Aorta (tissue), 5 donors: ENCODE results near the gene PERP. TPM values are rescaled to one million over a fixed set of nuclear protein-coding genes. Genes with fewer than 3 reads are reported as not detected.
A peak's percentile ranks its signal among the peaks of the same experiment; 100 is the strongest.

Experiments
- ATAC-seq: fragments of 200-7000 bp; cut with Tn5 transposase; one replicate; pipeline ENCODE4 v1.9.1; 2022; ENCODE audit warnings: moderate library complexity; ENCODE audit not compliant: low FRiP score
- DNase-seq, 2 donors: peaks; one replicate each; pipeline ENCODE4 v3.0.0-alpha.2; 2020
- H3K27ac ChIP-seq, 2 donors: one replicate each; pipeline ENCODE4 v1.5.1; 2013; ENCODE audit warnings: low read length in 2 of 2, mild to moderate bottlenecking in 2 of 2, moderate library complexity in 2 of 2, control low read depth in 1 of 2, inconsistent platforms in 1 of 2, low read depth in 1 of 2
- H3K27me3 ChIP-seq, 2 donors: one replicate each; pipeline ENCODE4 v1.6.1; 2013; ENCODE audit warnings: control low read depth in 1 of 2, low read length in 1 of 2, mild to moderate bottlenecking in 1 of 2, moderate library complexity in 1 of 2; ENCODE audit not compliant: insufficient read depth in 2 of 2, control insufficient read depth in 1 of 2
- H3K36me3 ChIP-seq, 2 donors: one replicate each; pipeline ENCODE4 v1.6.1; 2013; ENCODE audit warnings: control low read depth in 1 of 2, low read length in 1 of 2, mild to moderate bottlenecking in 1 of 2; ENCODE audit not compliant: insufficient read depth in 2 of 2, control insufficient read depth in 1 of 2
- H3K4me1 ChIP-seq, 2 donors: one replicate each; pipeline ENCODE4 v1.6.1; 2013; ENCODE audit warnings: low read length in 2 of 2, control low read depth in 1 of 2, mild to moderate bottlenecking in 1 of 2, moderate library complexity in 1 of 2; ENCODE audit not compliant: insufficient read depth in 2 of 2, control insufficient read depth in 1 of 2
- H3K4me3 ChIP-seq, 2 donors: one replicate each; pipeline ENCODE4 v1.5.1; 2013; ENCODE audit warnings: low read length in 2 of 2, control low read depth in 1 of 2, mild to moderate bottlenecking in 1 of 2
- H3K9me3 ChIP-seq: one replicate; pipeline ENCODE4 v1.6.1; 2013; ENCODE audit warnings: mild to moderate bottlenecking, low read length; ENCODE audit not compliant: control insufficient read depth
- WGBS, 2 donors: extraction: QIAGEN DNeasy Blood & Tissue Kit; methylation state at CpG; one replicate each; pipeline ENCODE4 v1.1.7; 2013; 5-methylcytosine and 5-hydroxymethylcytosine counted together
- intact Hi-C, 2 donors: fragments of 100-400 bp; cut with DNase I; formaldehyde crosslinking; loops; one replicate each; pipeline versions ENCODE4 v1.14.2 to v1.15.0; 2022
- polyA plus RNA-seq, 2 donors: library from polyadenylated mRNA; stranded (reverse); fragments of 200-250 nt; gene quantifications; one replicate each; pipeline ENCODE4 v1.2.3, GENCODE V29; 2013
- total RNA-seq, 2 donors: library from RNA; stranded (reverse); fragmentation: NEBNext Ultra II Directional; extraction: Animal tissue kit (Norgen Biotek cat#: 25700); gene quantifications; one replicate each; pipeline ENCODE4 v1.2.1, GENCODE V29; 2021
- donor health status: healthy with polysubstance abuse.
- donor health status: Bipolar disorder and iron deficiency.
- donor health status: DM: no; HTN: no; CAD: no.
- donor health status: DM: no; HTN: no; CAD: no.
- donor health status: DM: yes; HTN: yes; CAD: no.

The PERP gene
- total and polyA plus RNA-seq, 4 donors = 13.6 to 16.9 (median 15.4) TPM

- Histone ChIP-seq H3K4me1 (no peaks in the 10 kb centered on the region), H3K36me3 (no peaks in the 10 kb centered on the region), H3K27ac (no peak overlapping the region), H3K27me3 (no peaks in the 10 kb centered on the region), H3K4me3 (peak overlapping the region; percentile 62 to 71), H3K9me3 (no peaks in the 10 kb centered on the region)
- 2 to 3% methylated on average over 24 of the region's 24 CpGs for WGBS, 2 donors
- ATAC-seq (peak; percentile 35), DNase-seq (peak in 1 of 2 donors; percentile 41)
- intact Hi-C loops = loop anchor here in 1 of 2 donors (2.0 to 5.0 kb wide), 2 partner anchors 105 to 401 kb away; no protein-coding TSS in a partner anchor
Measured at GRCh38 chr6:138107752-138108592, 753 bp upstream of the PERP start.

- DNase-seq = no peak
- Histone ChIP-seq H3K27me3 (no peaks in the 10 kb centered on the region), H3K9me3 (no peaks in the 10 kb centered on the region), H3K27ac (peak overlapping the region in 1 of 2 donors; percentile 7), H3K36me3 (no peaks in the 10 kb centered on the region), H3K4me3 (peak overlapping the region; percentile 62 to 71), H3K4me1 (no peaks in the 10 kb centered on the region)
- WGBS, 2 donors = 2% methylated on average over 17 of the region's 17 CpGs
- no peak for ATAC-seq
- intact Hi-C loops = loop anchor here in 1 of 2 donors (5.0 kb wide), 1 partner anchor 399 kb away; no protein-coding TSS in a partner anchor
Measured at GRCh38 chr6:138106665-138107077, 548 bp downstream of the PERP start.

DNA sequence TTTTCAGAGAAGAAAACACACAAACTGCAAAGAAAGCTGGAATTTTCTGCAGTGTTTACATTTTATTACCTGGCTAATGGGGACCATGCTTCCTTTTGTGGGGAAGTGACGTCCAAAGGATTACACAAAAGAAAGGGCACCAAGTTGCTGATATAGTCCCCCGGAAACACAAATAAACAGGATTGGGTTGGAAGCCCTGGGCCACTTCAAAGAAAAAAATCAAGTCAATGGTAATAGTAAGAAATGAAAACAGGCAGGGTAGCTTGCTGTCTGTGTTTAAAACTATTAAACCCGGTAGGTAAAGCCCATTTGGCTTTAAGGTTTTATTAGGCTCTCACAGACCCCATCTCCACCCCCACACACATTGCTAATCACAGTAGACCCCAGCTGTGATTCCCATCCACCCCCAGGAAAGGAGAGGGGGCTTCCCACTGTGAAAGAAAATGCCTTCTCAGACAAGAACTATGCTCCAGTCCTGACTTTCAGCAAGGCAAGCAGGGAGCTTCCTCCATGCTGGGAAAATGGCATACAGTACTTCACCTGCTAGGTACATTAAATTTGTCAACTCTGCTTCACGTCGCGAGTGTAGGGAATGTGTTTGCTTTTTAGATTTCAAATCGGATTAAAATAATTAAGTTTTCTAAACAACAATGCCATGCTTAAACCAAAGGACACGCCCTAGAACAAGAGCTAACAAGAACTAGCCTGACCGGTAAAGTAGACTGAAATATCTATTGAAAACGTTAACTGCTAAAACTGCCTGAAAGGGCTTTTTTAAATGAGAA, 1.1 kb downstream of the PERP start:
- Histone ChIP-seq H3K9me3 (no peaks in the 10 kb centered on the region), H3K36me3 (no peaks in the 10 kb centered on the region), H3K4me1 (no peaks in the 10 kb centered on the region), H3K4me3 (peak overlapping the region; percentile 12 to 62), H3K27ac (no peak overlapping the region), H3K27me3 (no peaks in the 10 kb centered on the region)
- WGBS, 2 donors = 19 to 28% methylated on average over 10 of the region's 10 CpGs
- no peak for ATAC-seq
- intact Hi-C loops = loop anchor here in 1 of 2 donors (5.0 kb wide), 1 partner anchor 399 kb away; no protein-coding TSS in a partner anchor
- DNase-seq = no peak

- 93% methylated on average over 5 of the region's 5 CpGs for WGBS, 2 donors
- intact Hi-C loops = loop anchor here in 1 of 2 donors (5.0 kb wide), 1 partner anchor 398 kb away; no protein-coding TSS in a partner anchor
- H3K4me3 ChIP-seq = no peak overlapping the region
- no peak overlapping the region for H3K27ac ChIP-seq
- H3K36me3 ChIP-seq = no peaks in the 10 kb centered on the region
- DNase-seq (no peak), ATAC-seq (no peak)
- H3K9me3 ChIP-seq = no peaks in the 10 kb centered on the region
- no peaks in the 10 kb centered on the region for H3K4me1 ChIP-seq
- no peaks in the 10 kb centered on the region for H3K27me3 ChIP-seq
Measured at GRCh38 chr6:138105446-138105845, 1.8 kb downstream of the PERP start.

DNA sequence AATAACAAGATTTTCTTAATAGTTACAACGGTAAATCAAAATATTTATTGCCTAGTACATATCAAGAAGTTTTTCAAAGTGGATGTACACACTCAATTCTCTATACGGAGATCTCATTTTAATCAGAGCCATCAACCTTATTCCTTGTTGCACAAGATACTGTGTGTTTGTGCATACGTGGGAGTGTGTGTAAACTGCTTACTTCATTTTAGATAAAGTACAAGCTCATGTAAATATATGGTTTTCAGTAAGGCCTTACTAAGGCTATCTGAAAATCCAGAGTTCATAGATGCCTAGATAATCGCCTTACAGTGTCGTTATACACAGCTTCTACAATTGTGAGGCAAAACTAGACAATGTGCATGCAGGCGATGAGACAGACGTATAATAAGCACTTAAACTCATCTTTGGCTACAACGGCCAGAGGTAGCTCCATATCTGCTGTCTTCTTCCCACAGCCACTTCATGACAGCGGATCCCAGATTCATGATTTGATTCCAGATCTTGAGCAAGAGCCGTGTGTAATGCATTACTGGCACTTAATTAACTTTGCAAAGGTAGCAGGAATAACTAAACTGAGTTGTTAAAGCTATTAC, 2.5 kb downstream of the PERP start:
- no peaks in the 10 kb centered on the region for H3K36me3 ChIP-seq
- no peak for DNase-seq
- H3K27me3 ChIP-seq = no peaks in the 10 kb centered on the region
- intact Hi-C loops = loop anchor here in 1 of 2 donors (5.0 kb wide), 1 partner anchor 397 kb away; no protein-coding TSS in a partner anchor
- no peaks in the 10 kb centered on the region for H3K9me3 ChIP-seq
- whole genome bisulfite sequencing, 2 donors = 77 to 85% methylated on average over 10 of the region's 10 CpGs
- ATAC-seq = no peak
- no peak overlapping the region for H3K4me3 ChIP-seq
- no peaks in the 10 kb centered on the region for H3K4me1 ChIP-seq
- H3K27ac ChIP-seq = no peak overlapping the region

- intact Hi-C loops = no loop called here
- Histone ChIP-seq H3K4me3 (no peak overlapping the region), H3K27ac (no peak overlapping the region), H3K4me1 (no peaks in the 10 kb centered on the region), H3K27me3 (no peaks in the 10 kb centered on the region), H3K36me3 (no peaks in the 10 kb centered on the region), H3K9me3 (no peaks in the 10 kb centered on the region)
- 76 to 81% methylated on average over 5 of the region's 5 CpGs for WGBS, 2 donors
- DNase-seq (no peak), ATAC-seq (no peak)
Measured at GRCh38 chr6:138103871-138104270, 3.3 kb downstream of the PERP start.

- Histone ChIP-seq H3K27ac (no peak overlapping the region), H3K9me3 (no peaks in the 10 kb centered on the region), H3K4me3 (no peak overlapping the region), H3K27me3 (no peaks in the 10 kb centered on the region), H3K36me3 (no peaks in the 10 kb centered on the region), H3K4me1 (no peaks in the 10 kb centered on the region)
- intact Hi-C loops = no loop called here
- DNase-seq (no peak), ATAC-seq (no peak)
- 67 to 74% methylated on average over 10 of the region's 10 CpGs for WGBS, 2 donors
Measured at GRCh38 chr6:138101946-138102731, 5.1 kb downstream of the PERP start.

GRCh38 chr6:138099832-138100231, 7.4 kb downstream of the PERP start:
- intact Hi-C loops = no loop called here
- Histone ChIP-seq H3K36me3 (peaks cover 0 to 6% of the 10 kb centered on the region in 2 donors), H3K4me1 (no peaks in the 10 kb centered on the region), H3K9me3 (no peaks in the 10 kb centered on the region), H3K27ac (no peak overlapping the region), H3K27me3 (no peaks in the 10 kb centered on the region), H3K4me3 (no peak overlapping the region)
- DNase-seq (no peak), ATAC-seq (no peak)
- WGBS, 2 donors = 56 to 67% methylated on average over 5 of the region's 5 CpGs
